ENCODE data around the gene UHRF1. TPM values are rescaled to one million over a fixed set of nuclear protein-coding genes. Genes with fewer than 3 reads are reported as not detected.

UHRF1 gene
- total and polyA plus RNA-seq, 2 of the 13 experiments (the other 11 are each of a cell fraction or from before 2014, with no cell fraction given) = 6.8 to 78.4 TPM

- no peak for TF ChIP-seq ZNF777 (CRISPR knock-in tag; IDR thresholded peaks at IDR 0.05)
- TF ChIP-seq PHF20 (CRISPR knock-in tag; IDR thresholded peaks at IDR 0.05) = no peak
These were observed 78.5 kb downstream of the UHRF1 start (continued) for GRCh38 chr19:4987692-4988370.

DNA sequence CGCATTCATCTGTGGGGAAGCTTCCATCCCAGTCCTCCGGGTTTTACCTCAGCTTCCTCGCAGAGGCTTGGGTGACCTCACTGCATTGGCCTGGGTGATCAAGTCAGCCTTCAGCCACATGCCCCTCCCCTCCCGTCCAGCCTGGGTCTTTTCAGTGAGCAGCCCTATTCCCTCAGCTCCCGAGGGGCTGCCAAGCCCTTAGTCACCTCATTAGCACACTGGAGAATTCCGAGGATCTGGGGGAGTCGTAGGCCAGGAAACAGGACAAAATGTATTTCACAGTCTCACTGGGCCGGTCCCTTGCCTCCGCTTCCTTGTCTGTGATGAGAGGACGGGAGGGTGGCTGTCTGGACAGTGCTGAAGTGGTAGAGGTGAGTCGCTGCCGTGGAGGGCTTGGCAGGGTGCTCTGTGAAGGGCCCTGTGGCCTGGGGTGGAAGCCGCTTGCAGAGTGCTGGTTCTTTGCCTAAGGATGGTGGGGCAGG, 79.5 kb downstream of the UHRF1 start:
- Histone ChIP-seq H3K79me2 (ENCODE audit: insufficient read depth, low read length) (peaks cover 69% of the 10 kb centered on the region), H3K4me3 (replicated peaks in 1 of 3; ENCODE audit: insufficient read depth in 1 of 3, low read depth in 2 of 3, low read length in 3 of 3) (no peak overlapping the region), H3K9me3 (ENCODE audit: low read length) (no peaks in the 10 kb centered on the region), H2AFZ (ENCODE audit: low read length) (no peak overlapping the region), H3K4me1 (ENCODE audit: insufficient read depth, low read length) (peaks cover 16% of the 10 kb centered on the region), H3K4me2 (ENCODE audit: low read depth, low read length) (no peak overlapping the region), H3K27me3 (ENCODE audit: control insufficient read depth in 1 of 2, insufficient read depth in 2 of 2, low read length in 2 of 2) (no peaks in the 10 kb centered on the region), H3K27ac (ENCODE audit: extremely low read length, insufficient read depth, low read length) (no peak overlapping the region), H4K20me1 (ENCODE audit: insufficient read depth, low read length) (peaks cover 50% of the 10 kb centered on the region), H3K9ac (ENCODE audit: insufficient read depth, low read depth, low read length) (no peak overlapping the region), H3K36me3 (replicated peaks in 1 of 2; ENCODE audit: control insufficient read depth in 1 of 2, insufficient read depth in 2 of 2, low read length in 2 of 2) (peaks cover 2 to 4% of the 10 kb centered on the region in 2 experiments; a peak in 2 of 5 replicates)
- DNase-seq (ENCODE audit: low spot score) (no peak), ATAC-seq (no peak), FAIRE-seq (no peak)
- WGBS (ENCODE audit: low lambda C conversion rate) = 85% methylated on average over 11 of the region's 13 CpGs
- ChIA-PET POLR2A (no interaction called here), CTCF (ENCODE audit: low intra/inter-chr PET ratio, low total read pairs) (no interaction called here)
- no TSS peak for BruUV-seq (replicated peaks)
- in situ Hi-C loops (cut with HindIII; ENCODE audit: extremely low pct_ligation_motif_present, low pct_unique_long_range_greater_than_20kb) = no loop called here
- intact Hi-C loops (cut with micrococcal nuclease; ENCODE audit: unreplicated experiment) = no loop called here
- TF ChIP-seq, protein P1, sequence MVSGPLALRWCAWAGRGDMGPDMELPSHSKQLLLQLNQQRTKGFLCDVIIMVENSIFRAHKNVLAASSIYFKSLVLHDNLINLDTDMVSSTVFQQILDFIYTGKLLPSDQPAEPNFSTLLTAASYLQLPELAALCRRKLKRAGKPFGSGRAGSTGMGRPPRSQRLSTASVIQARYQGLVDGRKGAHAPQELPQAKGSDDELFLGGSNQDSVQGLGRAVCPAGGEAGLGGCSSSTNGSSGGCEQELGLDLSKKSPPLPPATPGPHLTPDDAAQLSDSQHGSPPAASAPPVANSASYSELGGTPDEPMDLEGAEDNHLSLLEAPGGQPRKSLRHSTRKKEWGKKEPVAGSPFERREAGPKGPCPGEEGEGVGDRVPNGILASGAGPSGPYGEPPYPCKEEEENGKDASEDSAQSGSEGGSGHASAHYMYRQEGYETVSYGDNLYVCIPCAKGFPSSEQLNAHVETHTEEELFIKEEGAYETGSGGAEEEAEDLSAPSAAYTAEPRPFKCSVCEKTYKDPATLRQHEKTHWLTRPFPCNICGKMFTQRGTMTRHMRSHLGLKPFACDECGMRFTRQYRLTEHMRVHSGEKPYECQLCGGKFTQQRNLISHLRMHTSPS (CRISPR knock-in tag; IDR thresholded peaks at IDR 0.05; ENCODE audit: low read depth) = no peak

DNA sequence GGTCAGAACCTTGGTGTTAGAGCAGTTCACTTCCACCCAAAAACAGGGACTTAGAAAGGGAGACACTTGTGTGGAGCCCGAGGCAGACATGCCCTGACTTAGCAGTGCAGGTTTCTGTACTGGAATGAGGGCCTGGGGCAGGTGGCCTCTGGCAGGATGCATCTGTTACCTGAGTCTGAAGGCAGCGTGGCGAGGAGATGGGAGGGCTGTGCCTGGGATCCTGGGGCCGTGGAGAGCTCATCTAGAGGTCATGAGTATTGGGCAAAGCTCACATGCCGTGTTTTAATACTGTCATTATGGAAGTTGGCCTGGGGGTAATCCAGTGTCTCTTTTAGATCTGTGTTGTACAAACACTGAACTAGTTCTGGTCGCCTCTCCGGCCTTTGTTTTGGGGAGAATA, 81.0 kb downstream of the UHRF1 start:
- Histone ChIP-seq H4K20me1 (ENCODE audit: insufficient read depth, low read length) (peaks cover 48% of the 10 kb centered on the region), H3K4me3 (replicated peaks in 1 of 3; ENCODE audit: insufficient read depth in 1 of 3, low read depth in 2 of 3, low read length in 3 of 3) (no peak overlapping the region), H2AFZ (ENCODE audit: low read length) (no peak overlapping the region), H3K4me1 (ENCODE audit: insufficient read depth, low read length) (peaks cover 16% of the 10 kb centered on the region), H3K79me2 (ENCODE audit: insufficient read depth, low read length) (peaks cover 68% of the 10 kb centered on the region), H3K27ac (ENCODE audit: extremely low read length, insufficient read depth, low read length) (no peak overlapping the region), H3K27me3 (ENCODE audit: control insufficient read depth in 1 of 2, insufficient read depth in 2 of 2, low read length in 2 of 2) (no peaks in the 10 kb centered on the region), H3K9me3 (ENCODE audit: low read length) (no peaks in the 10 kb centered on the region), H3K36me3 (replicated peaks in 1 of 2; ENCODE audit: control insufficient read depth in 1 of 2, insufficient read depth in 2 of 2, low read length in 2 of 2) (peaks cover 0 to 2% of the 10 kb centered on the region in 2 experiments; a peak in 2 of 5 replicates), H3K9ac (ENCODE audit: insufficient read depth, low read depth, low read length) (no peak overlapping the region), H3K4me2 (ENCODE audit: low read depth, low read length) (no peak overlapping the region)
- FAIRE-seq (no peak), DNase-seq (ENCODE audit: low spot score) (no peak), ATAC-seq (no peak)
- CTCF ChIA-PET (ENCODE audit: low intra/inter-chr PET ratio, low total read pairs) = no interaction called here
- intact Hi-C loops (cut with micrococcal nuclease; ENCODE audit: unreplicated experiment) = no loop called here
- POLR2A ChIA-PET = no interaction called here
- in situ Hi-C loops (cut with HindIII; ENCODE audit: extremely low pct_ligation_motif_present, low pct_unique_long_range_greater_than_20kb) = loop anchor here (5.0 kb wide), 1 partner anchor 42 kb away; no protein-coding TSS in a partner anchor
- 82% methylated on average over 6 of the region's 7 CpGs for WGBS (ENCODE audit: low lambda C conversion rate)
- BruUV-seq (replicated peaks) = no TSS peak
- TF ChIP-seq, protein P2, sequence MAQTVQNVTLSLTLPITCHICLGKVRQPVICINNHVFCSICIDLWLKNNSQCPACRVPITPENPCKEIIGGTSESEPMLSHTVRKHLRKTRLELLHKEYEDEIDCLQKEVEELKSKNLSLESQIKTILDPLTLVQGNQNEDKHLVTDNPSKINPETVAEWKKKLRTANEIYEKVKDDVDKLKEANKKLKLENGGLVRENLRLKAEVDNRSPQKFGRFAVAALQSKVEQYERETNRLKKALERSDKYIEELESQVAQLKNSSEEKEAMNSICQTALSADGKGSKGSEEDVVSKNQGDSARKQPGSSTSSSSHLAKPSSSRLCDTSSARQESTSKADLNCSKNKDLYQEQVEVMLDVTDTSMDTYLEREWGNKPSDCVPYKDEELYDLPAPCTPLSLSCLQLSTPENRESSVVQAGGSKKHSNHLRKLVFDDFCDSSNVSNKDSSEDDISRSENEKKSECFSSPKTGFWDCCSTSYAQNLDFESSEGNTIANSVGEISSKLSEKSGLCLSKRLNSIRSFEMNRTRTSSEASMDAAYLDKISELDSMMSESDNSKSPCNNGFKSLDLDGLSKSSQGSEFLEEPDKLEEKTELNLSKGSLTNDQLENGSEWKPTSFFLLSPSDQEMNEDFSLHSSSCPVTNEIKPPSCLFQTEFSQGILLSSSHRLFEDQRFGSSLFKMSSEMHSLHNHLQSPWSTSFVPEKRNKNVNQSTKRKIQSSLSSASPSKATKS (CRISPR knock-in tag; IDR thresholded peaks at IDR 0.05) = no peak
- no peak for TF ChIP-seq ELF3 (CRISPR knock-in tag; IDR thresholded peaks at IDR 0.05)
- no peak for TF ChIP-seq ZNF556 (CRISPR knock-in tag; IDR thresholded peaks at IDR 0.05; ENCODE audit: borderline replicate concordance)
- no peak for TF ChIP-seq ZNF431 (CRISPR knock-in tag; IDR thresholded peaks at IDR 0.05; ENCODE audit: borderline replicate concordance, low read depth)
- TF ChIP-seq NKX3-1 (CRISPR knock-in tag; IDR thresholded peaks at IDR 0.05) = no peak
- no peak for TF ChIP-seq ZKSCAN5 (CRISPR knock-in tag; IDR thresholded peaks at IDR 0.05)
